Glutamatergic neuron (in vitro differentiated cells): ENCODE data around the gene GP2. TPM values are rescaled to one million over a fixed set of nuclear protein-coding genes. Genes with fewer than 3 reads are reported as not detected.

ENCODE experiments used
- DNase-seq: peaks from one replicate; pipeline ENCODE4 v3.0.0; 2022
- H3K27ac Mint-ChIP-seq: one replicate; pipeline ENCODE4 v1.8.0; 2020; ENCODE audit warnings: mild to moderate bottlenecking, mixed read lengths, inconsistent platforms; ENCODE audit not compliant: unreplicated experiment
- H3K27me3 Mint-ChIP-seq: one replicate; pipeline ENCODE4 v1.8.0; 2020; ENCODE audit warnings: mild to moderate bottlenecking, moderate library complexity, mixed read lengths, inconsistent platforms; ENCODE audit not compliant: unreplicated experiment
- H3K36me3 Mint-ChIP-seq: one replicate; pipeline ENCODE4 v1.8.0; 2020; ENCODE audit warnings: mild to moderate bottlenecking, mixed read lengths, inconsistent platforms; ENCODE audit not compliant: unreplicated experiment
- H3K4me1 Mint-ChIP-seq: one replicate; pipeline ENCODE4 v1.8.0; 2020; ENCODE audit warnings: mild to moderate bottlenecking, low read depth, mixed read lengths, inconsistent platforms; ENCODE audit not compliant: unreplicated experiment
- H3K4me3 Mint-ChIP-seq: one replicate; pipeline ENCODE4 v1.8.0; 2020; ENCODE audit warnings: mild to moderate bottlenecking, mixed read lengths, inconsistent platforms; ENCODE audit not compliant: unreplicated experiment
- H3K9me3 Mint-ChIP-seq: one replicate; pipeline ENCODE4 v1.8.0; 2020; ENCODE audit warnings: mild to moderate bottlenecking, moderate library complexity, mixed read lengths, inconsistent platforms; ENCODE audit not compliant: unreplicated experiment
- CTCF ChIP-seq: fragments of 200-600 bp; sonication (generic); IDR thresholded peaks from one replicate; pipeline ENCODE4 v1.5.0; 2021; ENCODE audit not compliant: partially characterized antibody, unreplicated experiment
- total RNA-seq: library from RNA; stranded (reverse); fragmentation: NEBNext Ultra II Directional; extraction: Animal tissue kit (Norgen Biotek cat#: 25700); gene quantifications from one replicate; pipeline ENCODE4 v1.2.1, GENCODE V29; 2021; ENCODE audit not compliant: unreplicated experiment

GP2 gene
- total RNA-seq, 1 donor from 2014 or later = not detected

GRCh38 chr16:20348365-20349185 lies 21.3 kb upstream of the GP2 start:
- peaks cover 2% of the 10 kb centered on the region for H3K9me3 Mint-ChIP-seq
- H3K27me3 Mint-ChIP-seq = peaks cover 5% of the 10 kb centered on the region
- no peak for TF ChIP-seq CTCF
- peak; percentile 23 for DNase-seq
- no peaks in the 10 kb centered on the region for H3K36me3 Mint-ChIP-seq
- peaks cover 3% of the 10 kb centered on the region for H3K4me1 Mint-ChIP-seq
- H3K4me3 Mint-ChIP-seq = no peak overlapping the region
- no peak overlapping the region for H3K27ac Mint-ChIP-seq

- TF ChIP-seq CTCF = no peak
- peaks cover 2% of the 10 kb centered on the region for H3K9me3 Mint-ChIP-seq
- H3K4me3 Mint-ChIP-seq = no peak overlapping the region
- H3K27me3 Mint-ChIP-seq = peaks cover 3% of the 10 kb centered on the region
- DNase-seq = no peak
- H3K4me1 Mint-ChIP-seq = peaks cover 3% of the 10 kb centered on the region
- no peak overlapping the region for H3K27ac Mint-ChIP-seq
- no peaks in the 10 kb centered on the region for H3K36me3 Mint-ChIP-seq
These were observed 20.5 kb upstream of the GP2 start for GRCh38 chr16:20347666-20348364.

GRCh38 chr16:20344611-20345010 lies 17.3 kb upstream of the GP2 start:
- TF ChIP-seq CTCF = no peak
- Mint-ChIP-seq H3K27me3 (no peaks in the 10 kb centered on the region), H3K27ac (no peak overlapping the region), H3K4me3 (no peak overlapping the region), H3K4me1 (peaks cover 3% of the 10 kb centered on the region), H3K9me3 (peaks cover 2% of the 10 kb centered on the region), H3K36me3 (no peaks in the 10 kb centered on the region)
- no peak for DNase-seq

- Mint-ChIP-seq H3K27me3 (peaks cover 1% of the 10 kb centered on the region), H3K9me3 (peaks cover 2% of the 10 kb centered on the region), H3K4me1 (peaks cover 2% of the 10 kb centered on the region), H3K27ac (no peak overlapping the region), H3K36me3 (no peaks in the 10 kb centered on the region), H3K4me3 (no peak overlapping the region)
- no peak for DNase-seq
- TF ChIP-seq CTCF = no peak
These were observed 12.4 kb upstream of the GP2 start for GRCh38 chr16:20339744-20340143.

DNA sequence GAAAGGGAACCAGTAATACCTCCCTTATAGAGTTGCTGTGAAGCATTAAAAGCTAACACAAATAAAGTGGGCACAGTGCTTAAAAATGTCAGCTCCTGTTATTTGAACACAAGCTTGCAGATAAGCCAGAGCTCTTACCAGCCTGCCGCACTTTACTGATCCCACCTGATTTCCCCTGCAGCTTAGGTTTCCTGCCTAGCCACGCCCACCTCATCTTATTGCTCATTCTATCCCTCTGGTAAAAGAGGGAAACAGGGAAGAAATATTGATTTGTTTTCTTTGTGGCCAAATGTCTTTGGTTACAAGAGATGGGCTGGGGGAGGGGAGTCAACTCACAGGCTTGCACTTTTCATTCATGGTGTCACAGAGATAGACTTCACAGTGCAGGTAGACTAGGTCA lies 9.6 kb upstream of the GP2 start:
- peaks cover 2% of the 10 kb centered on the region for H3K4me1 Mint-ChIP-seq
- no peak for TF ChIP-seq CTCF
- H3K27me3 Mint-ChIP-seq = peaks cover 1% of the 10 kb centered on the region
- H3K9me3 Mint-ChIP-seq = peaks cover 2% of the 10 kb centered on the region
- no peak overlapping the region for H3K27ac Mint-ChIP-seq
- H3K36me3 Mint-ChIP-seq = no peaks in the 10 kb centered on the region
- DNase-seq = no peak
- H3K4me3 Mint-ChIP-seq = no peak overlapping the region
